ENCODE data around the gene C9. TPM values are rescaled to one million over a fixed set of nuclear protein-coding genes. Genes with fewer than 3 reads are reported as not detected.
"Not testable (repeated sequence)": the region's sequence is repeated elsewhere in the genome, so short reads cannot be mapped to it uniquely, and the experiment has no call there.

Gene C9
- not detected in 2 replicates for total RNA-seq (2014; rRNA removed; shearing (Covaris generic))

DNA sequence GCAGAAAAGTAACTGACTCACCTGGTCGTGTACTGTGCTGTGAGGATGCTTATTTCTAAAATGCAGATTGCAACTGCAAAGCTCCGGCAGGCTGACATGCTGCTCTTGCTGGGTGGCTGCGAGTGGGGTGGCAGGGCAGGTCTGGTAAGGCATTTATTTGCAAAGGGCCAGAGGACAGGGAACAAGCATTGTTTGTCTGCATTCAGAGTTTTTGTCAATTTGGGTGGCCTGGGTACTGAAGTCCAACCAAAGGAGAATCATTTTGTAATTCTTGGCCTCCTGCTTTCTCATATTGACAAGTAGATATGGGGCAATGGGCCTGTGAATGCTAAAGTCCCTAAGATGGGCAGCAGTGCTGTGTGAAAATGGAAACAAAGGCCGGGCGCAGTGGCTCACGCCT, at the start of gene C9:
C9 (minus strand) TSS at position 129 of the 400 bp plus-strand sequence; CDS start at position 98, 31 bp downstream.
- no peak for DNase-seq (ENCODE audit: low read depth)

- no peak for DNase-seq (ENCODE audit: low read depth)
These were observed 49.5 kb upstream of the C9 start for GRCh38 chr5:39413771-39414170.

- no peak for DNase-seq (ENCODE audit: low read depth)
These were observed 48.6 kb upstream of the C9 start for GRCh38 chr5:39412721-39413394.

GRCh38 chr5:39411985-39412384, 47.7 kb upstream of the C9 start:
- DNase-seq (ENCODE audit: low read depth): no peak

- DNase-seq (ENCODE audit: low read depth): peak; percentile 19
These were observed 46.8 kb upstream of the C9 start for GRCh38 chr5:39411061-39411460.

DNA sequence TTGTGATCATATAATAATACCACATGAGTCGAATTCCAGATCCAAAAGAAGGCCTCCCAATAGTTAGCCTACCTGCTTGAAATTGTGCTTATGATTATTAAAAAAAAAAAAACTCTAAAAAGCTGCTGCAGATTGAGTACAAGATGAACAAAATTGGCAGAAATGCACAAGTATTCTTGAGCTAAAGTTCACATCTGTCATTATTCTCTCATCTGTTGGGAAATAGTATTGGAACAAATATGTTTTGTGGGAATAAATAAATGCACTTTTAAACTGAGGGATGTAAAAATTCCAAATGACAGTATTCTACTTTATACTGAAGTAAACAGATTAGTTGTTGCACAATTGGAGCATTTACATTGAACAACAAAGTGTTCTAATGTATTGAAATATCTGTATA, 44.7 kb upstream of the C9 start:
- no peak for DNase-seq (ENCODE audit: low read depth)

GRCh38 chr5:39405083-39405843, 41.0 kb upstream of the C9 start:
- DNase-seq (ENCODE audit: low read depth): no peak

DNA sequence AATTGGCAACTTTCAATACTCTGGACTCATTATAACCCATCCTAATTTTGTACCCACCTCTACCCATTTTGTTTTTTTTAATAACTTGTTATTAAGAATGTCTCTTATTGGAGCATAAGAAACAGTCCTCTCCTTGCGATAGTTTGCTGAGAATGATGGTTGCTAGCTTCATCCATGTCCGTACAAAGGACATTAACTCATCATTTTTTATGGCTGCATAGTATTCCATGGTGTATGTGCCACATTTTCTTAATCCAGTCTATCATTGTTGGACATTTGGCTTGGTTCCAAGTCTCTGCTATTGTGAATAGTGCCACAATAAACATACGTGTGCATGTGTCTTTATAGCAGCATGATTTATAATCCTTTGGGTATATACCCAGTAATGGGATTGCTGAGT, 39.5 kb upstream of the C9 start:
- DNase-seq (ENCODE audit: low read depth): not testable (repeated sequence)

GRCh38 chr5:39402140-39402539, 37.8 kb upstream of the C9 start:
- not testable (repeated sequence) for DNase-seq (ENCODE audit: low read depth)

- DNase-seq (ENCODE audit: low read depth): no peak
These were observed 36.7 kb upstream of the C9 start for GRCh38 chr5:39400713-39401578.

DNA sequence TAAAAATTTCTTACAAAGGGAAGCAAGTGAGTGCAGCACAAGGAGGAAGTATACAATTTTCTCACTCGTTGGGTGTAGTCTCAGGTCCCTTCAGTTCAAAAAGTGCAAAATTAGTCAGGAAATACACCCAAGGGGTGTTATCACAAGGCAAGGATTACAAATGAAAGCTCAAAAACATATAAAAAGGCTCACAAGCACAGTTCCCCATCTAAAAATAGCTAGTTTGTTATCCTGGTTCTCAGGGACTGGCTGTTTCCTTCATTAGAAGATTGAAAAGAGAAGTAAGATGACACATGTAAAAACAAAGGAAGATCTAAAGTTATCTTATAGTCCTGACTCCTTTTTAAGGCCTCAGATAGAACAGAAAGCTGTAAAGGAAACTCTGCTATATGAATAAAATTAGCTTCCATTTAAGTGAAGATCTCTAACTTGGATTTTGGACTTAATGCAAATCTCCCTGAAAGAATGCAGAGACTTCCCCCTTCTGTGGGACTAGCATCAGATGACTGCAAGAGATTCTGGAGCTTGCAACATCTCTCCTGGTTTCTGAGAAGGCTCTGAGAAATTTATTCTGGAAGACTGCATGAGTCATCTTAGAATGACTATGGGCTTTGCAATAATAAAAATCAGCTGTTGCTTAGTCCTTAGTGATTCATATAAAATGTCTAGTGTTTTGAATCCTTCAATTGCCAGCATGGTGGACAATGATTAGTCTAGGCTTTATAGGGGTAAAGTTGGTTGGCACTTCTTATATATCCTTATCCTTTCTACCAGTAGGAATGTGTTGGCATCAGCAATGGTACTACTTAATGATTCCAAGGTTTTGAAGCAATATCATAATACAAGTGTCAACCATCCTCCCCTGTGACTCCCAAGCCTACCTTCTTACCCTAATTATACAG, 35.1 kb upstream of the C9 start:
- DNase-seq (ENCODE audit: low read depth): peak; percentile 94

- no peak for DNase-seq (ENCODE audit: low read depth)
These were observed 32.5 kb upstream of the C9 start for GRCh38 chr5:39396843-39397242.

- DNase-seq (ENCODE audit: low read depth): no peak
These were observed 31.2 kb upstream of the C9 start for GRCh38 chr5:39395521-39395920.

DNA sequence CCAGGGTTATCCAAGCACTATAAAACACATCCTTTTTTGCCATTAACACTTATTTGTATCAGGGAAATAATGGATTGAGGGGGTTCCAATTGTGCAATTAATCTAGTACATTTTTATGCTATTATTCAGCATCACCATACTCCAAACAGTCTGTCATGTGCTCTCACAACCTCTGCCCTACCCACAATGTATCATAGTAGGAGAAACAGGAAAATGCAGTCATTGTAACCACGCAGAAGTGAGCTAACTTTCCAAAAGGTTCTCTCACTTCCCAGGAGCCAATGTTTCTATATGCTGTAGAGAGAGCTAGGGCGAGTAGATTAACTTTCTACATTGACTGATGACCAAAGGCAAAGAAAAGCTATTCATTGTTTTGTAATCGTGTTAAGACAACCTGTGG, 30.7 kb upstream of the C9 start:
- peak; percentile 23 for DNase-seq (ENCODE audit: low read depth)

GRCh38 chr5:39390945-39391344, 26.6 kb upstream of the C9 start:
- no peak for DNase-seq (ENCODE audit: low read depth)

DNA sequence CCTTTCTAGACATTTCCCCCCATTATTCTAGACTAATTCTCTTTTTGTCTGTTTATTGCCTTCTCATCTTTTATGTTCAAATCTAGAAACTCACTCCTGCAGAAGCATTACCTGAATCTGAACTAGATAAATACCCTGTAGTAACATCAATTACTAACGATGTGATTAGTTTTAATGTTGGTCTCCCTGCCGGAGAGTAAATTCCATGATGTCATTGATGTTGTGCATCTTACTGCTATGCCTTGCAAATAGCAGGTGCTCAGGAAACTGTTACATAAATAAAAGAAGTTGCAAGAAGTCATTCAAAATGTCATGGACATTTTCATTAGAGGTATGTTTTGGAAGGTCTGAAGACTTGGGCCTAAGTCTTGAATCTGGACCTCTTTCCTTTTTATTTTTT, 23.0 kb upstream of the C9 start:
- DNase-seq (ENCODE audit: low read depth): no peak

- no peak for DNase-seq (ENCODE audit: low read depth)
These were observed 20.0 kb upstream of the C9 start for GRCh38 chr5:39384271-39384670.

DNA sequence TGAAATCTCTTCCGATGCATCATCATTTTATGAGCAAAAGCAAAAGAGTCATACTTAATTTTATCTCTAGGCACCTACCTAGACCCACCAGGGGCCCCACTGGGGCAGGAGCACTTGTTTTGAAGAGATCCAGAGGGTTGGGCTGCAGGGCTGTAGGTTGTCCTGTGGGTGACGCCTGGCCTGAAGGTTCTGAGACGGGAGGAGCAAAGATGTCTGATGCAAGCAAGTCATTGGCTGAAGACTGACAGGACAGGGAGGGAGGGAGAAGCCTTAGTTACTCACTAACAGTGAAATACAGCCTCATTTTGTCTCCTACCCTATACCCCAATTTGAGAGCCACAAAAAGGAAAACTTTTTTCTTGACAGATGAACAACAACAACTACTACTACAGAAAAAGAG, 17.1 kb upstream of the C9 start:
- DNase-seq (ENCODE audit: low read depth): no peak

- DNase-seq (ENCODE audit: low read depth): no peak
These were observed 15.4 kb upstream of the C9 start for GRCh38 chr5:39379693-39380092.

GRCh38 chr5:39377613-39378012, 13.3 kb upstream of the C9 start:
- DNase-seq (ENCODE audit: low read depth): no peak

GRCh38 chr5:39376293-39376714, 12.0 kb upstream of the C9 start:
- peak; percentile 45 for DNase-seq (ENCODE audit: low read depth)
